ENCODE measurements around the gene SLC25A33. TPM values are rescaled to one million over a fixed set of nuclear protein-coding genes. Genes with fewer than 3 reads are reported as not detected.

SLC25A33 gene
- total RNA-seq, 2 donors from 2014 or later: 7.2 to 8.8 TPM

GRCh38 chr1:9575486-9575885, 36.2 kb downstream of the SLC25A33 start:
- DNase-seq (no peak), ATAC-seq (no peak)
- intact Hi-C loops (cut with DNase I): loop anchor here in 1 of 2 donors (10.0 kb wide), 1 partner anchor 301 kb away; no protein-coding TSS in a partner anchor

GRCh38 chr1:9576903-9577302, 37.6 kb downstream of the SLC25A33 start:
- intact Hi-C loops (cut with DNase I): loop anchor here in 1 of 2 donors (10.0 kb wide), 1 partner anchor 302 kb away; no protein-coding TSS in a partner anchor
- DNase-seq: no peak
- ATAC-seq: no peak

GRCh38 chr1:9577423-9577822, 38.2 kb downstream of the SLC25A33 start:
- no peak for DNase-seq
- ATAC-seq: no peak

GRCh38 chr1:9580942-9581341, 41.7 kb downstream of the SLC25A33 start:
- intact Hi-C loops (cut with DNase I): no loop called here

More at GRCh38 chr1:9577423-9577822, 38.2 kb downstream of the SLC25A33 start:
- intact Hi-C loops (cut with DNase I): loop anchor here in 1 of 2 donors (10.0 kb wide), 1 partner anchor 303 kb away; no protein-coding TSS in a partner anchor

GRCh38 chr1:9586147-9586766, 47.0 kb downstream of the SLC25A33 start:
- ATAC-seq (no peak), DNase-seq (no peak)
- intact Hi-C loops (cut with DNase I): no loop called here

More at GRCh38 chr1:9580942-9581341, 41.7 kb downstream of the SLC25A33 start:
- no peak for DNase-seq
- ATAC-seq: no peak

GRCh38 chr1:9588551-9589143, 49.4 kb downstream of the SLC25A33 start, which contains the start of gene TMEM201:
TSS of gene TMEM201 (plus strand) at chr1:9588911. CDS start at chr1:9588931, 20 bp downstream.
- intact Hi-C loops (cut with DNase I): no loop called here
- ATAC-seq (peak; percentile 93 to 96), DNase-seq (peak; percentile 96)

GRCh38 chr1:9589144-9589718, 50.0 kb downstream of the SLC25A33 start:
- intact Hi-C loops (cut with DNase I): no loop called here
- ATAC-seq (no peak), DNase-seq (peak; percentile 52)

GRCh38 chr1:9589719-9590157, 50.5 kb downstream of the SLC25A33 start:
- ATAC-seq (no peak), DNase-seq (no peak)
- intact Hi-C loops (cut with DNase I): no loop called here

GRCh38 chr1:9590201-9590600, 50.9 kb downstream of the SLC25A33 start:
- DNase-seq (no peak), ATAC-seq (no peak)
- intact Hi-C loops (cut with DNase I): no loop called here

- intact Hi-C loops (cut with DNase I): no loop called here
- ATAC-seq (no peak), DNase-seq (no peak)
These were observed 51.8 kb downstream of the SLC25A33 start for GRCh38 chr1:9590945-9591668.

GRCh38 chr1:9591669-9592509, 52.6 kb downstream of the SLC25A33 start:
- intact Hi-C loops (cut with DNase I): no loop called here
- DNase-seq (no peak), ATAC-seq (no peak)

GRCh38 chr1:9592510-9593075, 53.3 kb downstream of the SLC25A33 start:
- no peak for DNase-seq
- no peak for ATAC-seq
- intact Hi-C loops (cut with DNase I): no loop called here

- DNase-seq (no peak), ATAC-seq (no peak)
- intact Hi-C loops (cut with DNase I): no loop called here
These were observed 53.9 kb downstream of the SLC25A33 start for GRCh38 chr1:9593147-9593491.

GRCh38 chr1:9593492-9594465, 54.5 kb downstream of the SLC25A33 start:
- peak; percentile 25 to 44 for ATAC-seq
- intact Hi-C loops (cut with DNase I): no loop called here
- peak; percentile 84 for DNase-seq

GRCh38 chr1:9594471-9595155, 55.3 kb downstream of the SLC25A33 start:
- ATAC-seq (no peak), DNase-seq (no peak)
- intact Hi-C loops (cut with DNase I): no loop called here

- intact Hi-C loops (cut with DNase I): no loop called here
- DNase-seq (no peak), ATAC-seq (no peak)
These were observed 56.1 kb downstream of the SLC25A33 start for GRCh38 chr1:9595156-9595967.

Data from left cardiac atrium (tissue), 4 donors.